Activated T-helper 1 cell treated with anti-CD3 and anti-CD28 coated beads, Interleukin-2, amount 50 U/mL, for 16 hours (primary cell): ENCODE results near the gene PDLIM3.
"Not testable (repeated sequence)": the region's sequence is repeated elsewhere in the genome, so short reads cannot be mapped to it uniquely, and the experiment has no call there.

Source experiments
- DNase-seq, 2 donors: peaks; one replicate each; pipeline ENCODE4 v3.0.0-alpha.2; 2020; ENCODE audit warnings: low read depth in 1 of 2, low spot score in 1 of 2

Gene PDLIM3

DNA sequence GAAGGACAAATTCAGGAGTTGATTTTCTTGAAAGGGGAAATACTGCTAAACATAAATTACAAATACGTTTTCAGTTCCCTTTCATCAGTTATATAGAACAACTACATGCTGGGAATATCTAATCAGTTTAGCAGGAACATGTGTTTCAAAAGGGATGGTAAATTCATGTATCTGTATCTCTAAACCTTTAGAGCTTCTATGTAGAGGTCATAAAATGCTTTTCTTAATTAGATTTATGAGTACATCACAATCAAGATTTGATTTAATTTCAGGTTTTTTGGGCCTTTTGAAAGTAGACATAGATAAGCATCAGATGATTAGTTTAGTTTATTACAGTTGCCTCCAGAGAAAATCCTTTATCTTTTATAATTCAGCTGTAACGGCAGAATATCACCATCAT, 12.9 kb downstream of the PDLIM3 start:
- no peak for DNase-seq

DNA sequence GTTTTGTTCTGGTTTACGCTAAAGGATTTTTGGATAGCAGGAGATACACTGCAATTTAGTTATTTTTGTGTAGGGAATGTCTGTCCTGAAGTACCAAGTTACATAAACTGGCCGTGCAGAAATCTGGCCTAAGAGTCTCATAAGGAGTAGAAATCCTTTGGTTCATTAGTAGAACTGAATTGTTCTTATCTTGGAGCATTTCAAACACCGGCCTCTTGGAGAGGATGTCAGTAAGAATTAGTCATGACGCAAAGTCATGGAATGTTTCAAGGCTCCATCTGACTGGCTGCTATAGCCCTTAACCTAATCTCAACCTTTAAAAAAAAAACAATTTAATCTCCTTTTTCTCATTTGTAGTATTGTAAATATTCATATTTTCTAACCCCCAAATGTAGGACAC, 15.2 kb downstream of the PDLIM3 start:
- DNase-seq, result no peak

- no peak for DNase-seq
These were observed 16.8 kb downstream of the PDLIM3 start for GRCh38 chr4:185518494-185518893.

DNA sequence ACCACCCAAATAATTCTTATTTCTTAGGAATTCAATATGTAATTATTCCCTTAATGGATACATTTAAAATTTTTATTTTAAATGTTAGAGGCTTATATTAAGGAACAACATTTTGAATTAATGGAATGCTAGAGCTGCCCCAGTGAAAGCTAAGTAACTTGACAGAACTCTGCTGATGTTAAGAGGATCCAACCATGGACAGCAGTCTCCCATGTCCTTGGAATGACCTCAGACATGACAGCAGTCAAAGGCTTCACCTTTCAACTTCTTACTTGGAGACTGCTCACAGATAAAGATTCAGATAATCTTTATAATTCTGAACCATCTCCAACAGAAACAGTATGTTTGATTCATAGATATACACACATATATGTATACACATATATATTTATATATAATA, 17.2 kb downstream of the PDLIM3 start:
- no peak for DNase-seq

GRCh38 chr4:185515248-185515647, 20.1 kb downstream of the PDLIM3 start:
- DNase-seq, result no peak

- DNase-seq, result no peak
These were observed 21.1 kb downstream of the PDLIM3 start for GRCh38 chr4:185514182-185514697.

- DNase-seq, result no peak
These were observed 21.7 kb downstream of the PDLIM3 start for GRCh38 chr4:185513489-185514181.

GRCh38 chr4:185512516-185512915, 22.8 kb downstream of the PDLIM3 start:
- no peak for DNase-seq

- not testable (repeated sequence) for DNase-seq
These were observed 24.1 kb downstream of the PDLIM3 start for GRCh38 chr4:185511243-185511642.

- DNase-seq, result no peak
These were observed 24.5 kb downstream of the PDLIM3 start for GRCh38 chr4:185510806-185511205.

- no peak for DNase-seq
These were observed 27.1 kb downstream of the PDLIM3 start for GRCh38 chr4:185508181-185508580.

DNA sequence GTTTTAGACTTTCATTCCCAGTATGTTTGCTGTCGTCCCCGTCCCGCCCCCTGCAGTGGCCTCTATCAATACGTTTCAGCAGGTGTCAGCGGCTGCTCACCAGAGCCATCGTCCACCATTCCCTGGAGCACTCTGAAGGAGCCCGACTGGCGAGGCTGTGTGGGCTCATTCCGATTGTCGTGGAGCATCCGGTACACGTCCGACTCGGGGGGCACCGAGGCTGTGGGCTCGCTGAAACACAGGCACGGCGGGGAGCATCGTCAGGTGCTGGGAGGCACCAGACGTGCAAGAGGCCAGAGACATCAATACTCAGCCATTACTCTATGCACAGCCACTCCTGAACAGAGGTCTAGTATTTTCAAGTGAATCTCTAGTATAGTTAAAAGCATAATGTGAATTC, 28.9 kb downstream of the PDLIM3 start:
- no peak for DNase-seq

- DNase-seq, result no peak
These were observed 30.9 kb downstream of the PDLIM3 start for GRCh38 chr4:185504098-185505047.

DNA sequence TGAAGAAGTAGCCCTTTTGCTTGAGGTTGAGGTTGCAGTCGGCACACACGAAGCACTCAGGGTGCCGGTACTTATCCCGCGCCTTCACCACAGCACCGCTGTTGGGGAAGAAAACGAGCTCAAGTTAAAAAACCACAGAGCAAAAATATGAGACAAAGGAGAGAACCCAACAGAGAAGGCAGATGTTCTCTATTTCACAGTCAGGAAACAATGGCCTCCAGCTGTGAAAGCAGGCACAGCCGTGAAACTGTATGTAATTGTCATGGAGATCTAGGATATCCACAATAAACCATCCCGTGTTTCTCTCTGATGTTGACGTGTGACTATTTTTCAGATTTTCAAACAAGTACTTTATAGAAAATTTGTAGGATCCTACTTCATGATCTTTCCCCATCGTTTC, 32.9 kb downstream of the PDLIM3 start:
- DNase-seq, result no peak

DNA sequence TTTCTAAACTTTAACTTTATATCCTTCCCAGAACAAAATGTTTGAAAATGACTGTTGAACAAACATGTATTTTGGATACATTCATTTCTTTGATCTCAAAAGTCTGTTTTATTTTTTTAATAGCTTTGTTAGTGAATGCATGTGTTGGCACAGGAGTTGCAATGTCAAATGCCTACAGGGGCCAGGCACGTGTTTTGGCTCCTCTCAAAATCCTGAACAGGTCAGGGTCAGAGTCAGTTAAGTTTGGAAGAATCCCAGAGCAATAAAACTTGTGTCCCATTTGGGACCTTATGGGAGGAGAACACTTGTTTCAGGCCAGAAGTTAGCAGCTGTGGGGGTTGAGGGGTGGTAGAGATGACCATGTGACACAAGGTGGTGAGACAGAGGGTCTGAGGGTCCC, 34.7 kb downstream of the PDLIM3 start:
- no peak for DNase-seq

GRCh38 chr4:185500035-185500434, 35.3 kb downstream of the PDLIM3 start:
- no peak for DNase-seq

DNA sequence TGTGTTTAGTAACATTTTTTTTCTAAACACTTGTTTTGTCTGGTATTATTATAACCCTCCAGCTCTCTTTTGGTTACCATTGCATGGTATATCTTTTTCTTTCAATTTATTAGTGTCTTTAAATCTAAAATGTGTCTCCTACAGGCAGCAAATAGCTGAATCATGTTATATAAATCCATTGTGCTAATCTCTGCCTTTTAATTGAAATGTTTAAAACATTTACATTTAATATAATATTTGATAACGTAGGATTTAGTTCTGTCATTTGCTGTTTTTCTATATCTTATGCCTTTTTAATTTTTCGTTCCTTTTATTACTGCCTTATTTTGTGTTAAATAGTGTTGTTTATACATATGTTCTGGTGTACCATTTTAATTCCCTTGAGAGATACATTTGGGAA, 46.7 kb downstream of the PDLIM3 start:
- DNase-seq, result no peak

DNA sequence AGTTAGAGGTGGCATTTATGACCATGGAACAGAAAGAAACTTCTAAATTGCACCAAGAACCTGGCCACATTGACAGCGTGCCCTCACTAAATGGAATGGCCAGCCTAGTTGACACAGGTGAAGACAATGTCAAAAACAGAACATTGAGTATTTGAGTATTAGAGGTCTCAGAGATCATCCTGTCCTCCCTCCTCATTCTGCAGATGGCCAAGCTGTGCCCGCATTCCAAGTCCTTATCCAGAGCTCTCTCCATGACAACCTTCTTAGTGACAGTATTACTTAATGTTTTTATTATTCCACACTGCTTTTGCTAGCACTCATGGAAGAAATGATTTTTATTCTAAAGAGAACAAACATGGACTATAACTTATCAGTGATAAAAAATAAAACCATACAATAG, 53.9 kb downstream of the PDLIM3 start:
- no peak for DNase-seq

- DNase-seq, result no peak
These were observed 55.1 kb downstream of the PDLIM3 start for GRCh38 chr4:185480016-185480732.

- DNase-seq, result no peak
These were observed 55.8 kb downstream of the PDLIM3 start for GRCh38 chr4:185479507-185479971.

- no peak for DNase-seq
These were observed 62.1 kb downstream of the PDLIM3 start for GRCh38 chr4:185473247-185473646.
